ENCODE data around the gene GLDC.

- TF ChIP-seq EZH2 (IDR thresholded peaks at IDR 0.05; ENCODE audit: low read depth): no peak
- no peak for TF ChIP-seq CTCF (conservative IDR thresholded peaks at IDR 0.05)
Observed at GRCh38 chr9:6656614-6657300, 11.2 kb upstream of the GLDC start.
